Smooth muscle cell (in vitro differentiated cells): ENCODE results near the gene DNAH5. TPM values are rescaled to one million over a fixed set of nuclear protein-coding genes. Genes with fewer than 3 reads are reported as not detected.

Source experiments
- DNase-seq: peaks from one replicate; lab custom pipeline; 2025; ENCODE audit not compliant: unreplicated experiment; lab: John Stamatoyannopoulos, UW
- H2AFZ ChIP-seq: fragments of 200-600 bp; sonication (generic); 2 replicates; pipeline ENCODE4 v1.6.0; 2016; ENCODE audit warnings: antibody characterized with exemption, low read depth, mild to moderate bottlenecking
- H3F3A ChIP-seq: fragments of 200-600 bp; sonication (generic); 2 replicates; pipeline ENCODE4 v1.6.0; 2017; ENCODE audit warnings: antibody characterized with exemption, low read depth
- H3K27ac ChIP-seq: fragments of 200-600 bp; sonication (generic); 2 replicates; pipeline ENCODE4 v1.5.1; 2016; ENCODE audit warnings: low read depth, mild to moderate bottlenecking
- H3K27me3 ChIP-seq: fragments of 200-600 bp; sonication (generic); 2 replicates; pipeline ENCODE4 v1.6.1; 2016; ENCODE audit warnings: low read depth, mild to moderate bottlenecking
- H3K36me3 ChIP-seq: fragments of 200-600 bp; sonication (generic); 2 replicates; pipeline ENCODE4 v1.5.1; 2016; ENCODE audit warnings: low read depth
- H3K4me1 ChIP-seq: fragments of 200-600 bp; sonication (generic); 2 replicates; pipeline ENCODE4 v1.5.1; 2016; ENCODE audit warnings: low read depth
- H3K4me2 ChIP-seq: fragments of 200-600 bp; sonication (generic); 2 replicates; pipeline ENCODE4 v1.6.0; 2016; ENCODE audit warnings: mild to moderate bottlenecking
- H3K4me3 ChIP-seq: fragments of 200-600 bp; sonication (generic); 2 replicates; pipeline ENCODE4 v1.5.1; 2016; ENCODE audit warnings: mild to moderate bottlenecking
- H3K79me2 ChIP-seq: fragments of 200-600 bp; sonication (generic); 2 replicates; pipeline ENCODE4 v1.6.0; 2016; ENCODE audit warnings: low read depth, mild to moderate bottlenecking
- H3K9ac ChIP-seq: fragments of 200-600 bp; sonication (generic); 2 replicates; pipeline ENCODE4 v1.6.0; 2016; ENCODE audit warnings: low read depth
- H3K9me3 ChIP-seq: fragments of 200-600 bp; sonication (generic); replicated peaks from 2 replicates; pipeline ENCODE4 v1.5.1; 2016; ENCODE audit warnings: low read depth
- H4K20me1 ChIP-seq: fragments of 200-600 bp; sonication (generic); 2 replicates; pipeline ENCODE4 v1.6.0; 2016; ENCODE audit warnings: low read depth
- CTCF ChIP-seq: fragments of 200-600 bp; sonication (generic); IDR thresholded peaks from 2 replicates; pipeline ENCODE4 v1.5.1; 2017; ENCODE audit warnings: borderline replicate concordance, mild to moderate bottlenecking, antibody characterized with exemption; ENCODE audit not compliant: insufficient read depth, poor library complexity, severe bottlenecking
- WGBS: methylation state at CpG from one replicate; pipeline ENCODE4 v1.1.7; 2016; ENCODE audit warnings: low lambda C conversion rate; 5-methylcytosine and 5-hydroxymethylcytosine counted together
- polyA plus RNA-seq: library from polyadenylated mRNA; unstranded; fragments of >200 nt; fragmentation: Nextera tagmentation; extraction: Ambion mirVana; gene quantifications from 2 replicates; pipeline ENCODE4 v1.2.1, GENCODE V29; 2016
- total RNA-seq: library from RNA; depleted of rRNA; stranded (reverse); fragments of >200 nt; gene quantifications from 2 replicates; pipeline ENCODE4 v1.2.3, GENCODE V29; 2014

The DNAH5 gene
- total and polyA plus RNA-seq, 2 experiments from 2014 or later, result 0.04 to 0.33 TPM

GRCh38 chr5:13865312-13865711 is 79.2 kb downstream of the DNAH5 start:
- Histone ChIP-seq H3K4me1 (no peaks in the 10 kb centered on the region), H3K27me3 (no peaks in the 10 kb centered on the region), H4K20me1 (no peaks in the 10 kb centered on the region), H3K79me2 (no peaks in the 10 kb centered on the region), H3K4me3 (no peak overlapping the region), H3F3A (no peaks in the 10 kb centered on the region), H3K36me3 (no peaks in the 10 kb centered on the region), H3K9ac (no peak overlapping the region), H2AFZ (no peak overlapping the region), H3K27ac (no peak overlapping the region), H3K9me3 (no peaks in the 10 kb centered on the region), H3K4me2 (no peak overlapping the region)
- no peak for TF ChIP-seq CTCF
- DNase-seq, result no peak

- Histone ChIP-seq H4K20me1 (no peaks in the 10 kb centered on the region), H3K4me1 (no peaks in the 10 kb centered on the region), H3K36me3 (no peaks in the 10 kb centered on the region), H3K27me3 (no peaks in the 10 kb centered on the region), H3K9ac (no peak overlapping the region), H3K27ac (no peak overlapping the region), H3K4me2 (no peak overlapping the region), H3K79me2 (no peaks in the 10 kb centered on the region), H3K9me3 (no peaks in the 10 kb centered on the region), H3F3A (no peaks in the 10 kb centered on the region), H3K4me3 (no peak overlapping the region), H2AFZ (no peak overlapping the region)
- no peak for DNase-seq
- no peak for TF ChIP-seq CTCF
- 78% methylated on average over 4 of the region's 4 CpGs for WGBS
Measured at GRCh38 chr5:13860146-13860545, 84.3 kb downstream of the DNAH5 start.

- Histone ChIP-seq H3K9me3 (no peaks in the 10 kb centered on the region), H3K27me3 (no peaks in the 10 kb centered on the region), H3K4me1 (no peaks in the 10 kb centered on the region), H3K27ac (no peak overlapping the region), H3K9ac (no peak overlapping the region), H3F3A (no peaks in the 10 kb centered on the region), H4K20me1 (no peaks in the 10 kb centered on the region), H3K4me2 (no peak overlapping the region), H2AFZ (no peak overlapping the region), H3K79me2 (no peaks in the 10 kb centered on the region), H3K36me3 (no peaks in the 10 kb centered on the region), H3K4me3 (no peak overlapping the region)
- no peak for DNase-seq
- TF ChIP-seq CTCF, result no peak
- WGBS, result 66% methylated on average over 5 of the region's 5 CpGs
Measured at GRCh38 chr5:13859270-13860065, 85.0 kb downstream of the DNAH5 start.

- Histone ChIP-seq H3K9me3 (no peaks in the 10 kb centered on the region), H3K4me2 (no peak overlapping the region), H2AFZ (no peak overlapping the region), H3K27ac (no peak overlapping the region), H3K4me3 (no peak overlapping the region), H3K36me3 (no peaks in the 10 kb centered on the region), H3K4me1 (peaks cover 7% of the 10 kb centered on the region), H3K27me3 (no peaks in the 10 kb centered on the region), H3K79me2 (no peaks in the 10 kb centered on the region), H4K20me1 (no peaks in the 10 kb centered on the region), H3K9ac (no peak overlapping the region), H3F3A (no peaks in the 10 kb centered on the region)
- no peak for TF ChIP-seq CTCF
- WGBS, result 89% methylated on average over 6 of the region's 6 CpGs
- DNase-seq, result no peak
Measured at GRCh38 chr5:13843175-13843846, 101.2 kb downstream of the DNAH5 start.
